ENCODE data around the gene ADH1B.
"Not testable (repeated sequence)": the region's sequence is repeated elsewhere in the genome, so short reads cannot be mapped to it uniquely, and the experiment has no call there.

ADH1B gene

DNA sequence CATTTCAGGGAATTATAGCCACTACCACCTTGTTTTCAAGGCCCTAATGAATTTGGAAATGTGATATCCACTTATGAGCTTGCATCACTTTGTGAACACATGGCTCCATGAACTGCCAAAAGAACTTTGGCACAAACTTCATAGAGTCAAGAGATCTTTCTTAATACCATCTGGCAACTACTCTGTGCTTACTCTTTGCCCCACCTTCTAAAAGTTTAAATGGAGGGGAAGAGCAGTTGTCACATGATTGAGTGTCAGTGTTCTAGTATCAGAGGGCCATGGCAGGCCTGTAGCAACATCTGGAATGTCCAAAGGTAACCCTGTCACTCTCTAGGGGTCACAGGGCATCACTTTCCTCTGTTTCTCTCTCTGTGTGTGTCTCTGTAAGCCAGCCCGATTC is 2.6 kb upstream of the ADH1B start:
- DNase-seq: peak; percentile 88

DNA sequence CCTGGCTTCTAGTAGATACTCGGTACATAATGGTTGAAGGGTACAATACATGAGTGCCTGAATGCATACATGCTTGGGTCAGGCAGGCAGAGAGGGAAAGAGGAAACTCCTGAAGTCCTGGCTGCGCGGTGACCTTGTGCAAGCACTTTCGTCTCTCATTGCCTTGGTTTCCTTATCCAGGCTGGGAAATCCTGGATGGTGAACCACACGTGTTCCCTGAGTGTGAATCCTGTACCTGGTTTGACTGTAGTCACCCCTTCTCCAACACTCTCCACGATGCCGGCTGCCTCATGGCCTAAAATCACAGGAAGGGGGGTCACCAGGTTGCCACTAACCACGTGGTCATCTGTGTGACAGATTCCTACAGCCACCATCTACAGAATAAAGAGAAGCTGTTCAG is 3.4 kb downstream of the ADH1B start:
- DNase-seq: not testable (repeated sequence)

DNA sequence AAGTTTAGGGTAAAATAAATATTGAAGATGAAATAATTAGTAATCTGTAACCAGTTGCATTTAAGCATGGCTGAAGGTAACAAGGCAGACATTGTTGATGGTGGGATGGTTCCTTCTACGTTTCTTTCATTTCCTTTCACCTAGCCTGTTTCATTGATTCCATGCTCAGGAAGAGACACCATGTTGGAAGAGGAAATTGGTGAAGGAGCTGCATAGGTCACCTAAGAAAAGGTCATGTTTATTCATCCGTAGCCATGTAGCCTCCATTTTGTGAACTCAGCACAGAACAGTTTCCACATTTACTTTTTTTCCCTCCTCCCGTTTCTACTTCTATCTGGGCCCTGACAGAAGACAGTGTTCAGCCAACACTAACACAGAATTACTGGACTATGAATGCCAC is 3.8 kb downstream of the ADH1B start:
- no peak for DNase-seq

DNA sequence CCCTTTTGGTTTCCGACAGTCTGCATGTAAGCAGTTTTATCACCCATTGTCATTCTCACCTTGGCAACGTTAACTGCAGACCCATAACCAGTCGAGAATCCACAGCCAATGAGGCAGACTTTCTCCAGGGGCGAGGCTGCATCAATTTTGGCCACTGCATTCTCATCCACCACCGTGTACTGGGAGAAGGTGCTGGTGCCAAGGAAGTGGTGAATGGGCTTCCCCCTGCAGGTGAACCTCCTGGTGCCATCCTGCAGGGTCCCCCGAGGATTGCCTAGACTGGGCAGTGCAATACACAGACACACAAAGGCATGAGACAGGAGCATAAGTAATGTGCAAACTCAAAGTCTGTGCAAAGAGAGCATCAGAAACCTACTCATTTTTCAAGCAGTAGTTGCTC is 5.4 kb downstream of the ADH1B start:
- DNase-seq: no peak

DNA sequence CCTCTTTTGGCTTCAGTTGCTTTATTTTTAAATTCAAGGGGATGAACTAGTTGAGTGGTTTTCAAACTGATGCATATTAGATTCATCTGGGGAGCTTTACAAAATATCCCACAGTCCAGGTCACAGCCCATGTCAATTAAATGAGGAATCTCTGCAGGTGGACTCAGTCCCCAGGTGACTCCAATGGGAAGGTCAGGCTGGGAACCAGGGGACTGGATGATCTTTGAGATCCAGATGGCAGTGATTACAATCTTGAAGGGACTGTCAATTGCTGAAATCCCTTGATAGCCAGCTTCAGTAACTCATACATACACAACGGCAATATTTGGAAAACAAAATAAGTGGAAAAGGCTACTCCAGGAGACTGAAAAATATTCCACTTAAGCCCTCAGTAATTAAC is 7.0 kb downstream of the ADH1B start:
- no peak for DNase-seq

DNA sequence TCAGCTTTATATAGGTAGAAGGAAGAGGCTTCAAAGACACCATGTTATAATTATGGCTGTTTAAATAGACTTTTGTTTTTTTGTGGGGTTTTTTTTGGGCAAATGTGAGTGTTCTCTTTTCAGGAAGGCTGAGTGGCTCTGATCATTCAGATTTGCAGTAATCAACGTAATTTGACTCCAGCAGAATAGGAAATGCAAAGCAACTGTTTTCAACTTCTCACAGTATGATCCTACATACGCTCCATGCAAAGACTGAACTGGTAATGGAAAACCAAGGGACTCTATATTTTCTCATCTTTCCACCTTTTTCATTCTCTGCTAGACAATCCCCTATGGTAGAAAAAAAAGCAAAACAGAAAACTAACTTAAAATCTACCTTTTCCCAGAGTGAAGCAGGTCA is 10.8 kb downstream of the ADH1B start:
- no peak for DNase-seq

DNA sequence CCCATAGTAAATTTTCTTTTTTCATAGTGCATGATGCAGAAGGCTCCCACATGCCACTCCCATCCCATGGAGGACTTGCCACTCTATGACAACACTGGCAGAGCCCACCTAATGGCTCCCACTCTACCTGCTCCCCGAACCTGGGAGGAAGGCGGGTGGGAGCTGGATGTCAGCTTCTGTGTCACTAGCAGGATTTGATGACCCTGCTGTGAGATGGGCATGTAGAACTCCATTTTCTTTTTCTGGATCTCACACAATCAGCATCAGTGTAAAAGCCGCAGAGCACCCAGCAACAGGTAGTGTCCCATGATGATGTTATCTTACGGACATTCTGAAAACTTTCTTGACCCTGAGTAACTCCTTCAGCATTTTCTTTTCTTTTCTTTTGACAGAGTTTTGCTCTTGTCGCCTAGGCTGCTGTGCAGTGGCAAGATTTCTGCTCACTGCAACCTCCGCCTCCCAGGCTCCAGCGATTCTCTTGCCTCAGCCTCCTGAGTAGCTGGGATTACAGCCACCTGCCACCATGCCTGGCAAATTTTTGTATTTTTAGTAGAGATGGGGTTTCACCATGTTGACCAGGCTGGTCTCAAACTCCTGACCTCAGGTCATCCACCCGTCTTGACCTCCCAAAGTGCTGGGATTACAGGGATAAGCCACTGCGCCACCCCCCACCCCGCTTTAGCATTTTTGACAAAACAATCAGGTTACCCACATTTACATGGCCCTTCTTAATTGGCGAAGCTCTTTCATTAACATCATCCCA is 15.4 kb downstream of the ADH1B start:
- no peak for DNase-seq

DNA sequence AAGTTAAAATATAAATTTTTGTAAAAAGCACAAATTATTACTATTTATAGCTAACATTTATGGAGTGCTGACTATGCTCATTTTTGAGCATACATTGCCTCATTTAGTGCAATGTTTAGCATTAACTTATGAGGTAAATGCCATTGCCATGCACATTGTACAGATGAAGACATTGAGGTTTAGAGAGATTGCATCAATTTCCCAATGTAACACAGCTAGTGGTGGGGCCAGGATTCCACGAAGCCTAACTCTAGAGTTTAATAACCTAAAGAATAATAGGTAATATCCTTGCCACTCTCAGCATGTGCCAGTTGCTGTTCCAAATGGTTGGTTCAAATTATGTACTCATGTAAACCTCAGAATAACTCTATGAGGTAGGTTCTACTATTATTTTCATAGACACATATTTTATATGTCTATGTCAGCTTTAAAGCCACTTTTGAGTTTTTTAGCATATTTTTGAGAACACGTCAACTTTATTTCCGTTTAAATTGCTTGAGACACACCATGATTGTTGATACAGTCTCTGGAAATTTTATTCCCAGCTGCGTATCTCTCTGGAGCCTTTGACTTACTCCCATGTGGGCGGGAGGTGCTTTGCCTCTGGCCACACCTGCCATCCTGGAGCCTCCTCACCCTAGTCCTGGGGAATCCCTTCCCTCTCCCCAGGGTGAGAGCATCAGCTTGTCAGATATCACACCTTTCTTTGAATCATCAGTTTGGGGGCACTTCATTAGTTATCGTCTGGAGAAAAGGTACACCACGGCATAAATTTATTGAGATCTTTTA is 19.6 kb downstream of the ADH1B start:
- no peak for DNase-seq

DNA sequence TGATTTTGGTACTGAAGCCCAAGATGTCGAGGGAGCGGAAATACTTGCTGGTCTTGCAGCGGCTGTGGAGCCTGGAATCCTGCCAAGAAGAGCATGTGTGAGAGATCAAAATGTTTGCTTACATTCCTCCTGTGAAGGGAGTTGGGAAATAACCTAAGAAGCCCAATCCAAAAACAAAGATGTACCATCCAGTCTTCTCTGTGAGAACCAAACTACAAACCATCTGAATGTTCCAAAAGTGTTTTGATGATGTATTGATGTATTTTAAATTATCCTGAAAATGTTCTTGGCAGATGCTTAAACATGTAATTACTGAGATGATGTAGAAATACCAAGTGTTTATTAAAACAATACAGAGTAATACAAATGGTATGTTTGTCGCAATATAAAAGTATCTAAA is 20.3 kb downstream of the ADH1B start:
- peak; percentile 53 for DNase-seq

DNA sequence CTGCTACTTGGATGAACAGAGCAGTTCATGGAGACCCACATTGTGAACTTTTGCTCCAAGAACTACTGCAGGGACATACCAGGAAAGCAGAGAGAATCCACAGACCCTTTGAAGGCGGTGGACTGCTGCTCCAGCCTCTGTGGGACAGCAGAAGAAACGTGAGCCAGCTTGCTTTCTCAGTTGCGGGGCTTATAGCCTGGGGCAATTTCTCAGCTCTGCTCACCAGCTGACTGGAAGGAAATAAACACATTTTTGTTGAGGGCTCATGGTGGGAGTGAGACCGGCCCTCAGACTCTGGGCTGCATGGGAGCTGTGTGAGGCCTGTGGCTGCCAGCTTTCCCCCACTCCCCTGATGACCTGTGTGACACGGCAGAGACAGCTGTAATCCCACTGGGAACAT is 27.8 kb downstream of the ADH1B start:
- DNase-seq: no peak

DNA sequence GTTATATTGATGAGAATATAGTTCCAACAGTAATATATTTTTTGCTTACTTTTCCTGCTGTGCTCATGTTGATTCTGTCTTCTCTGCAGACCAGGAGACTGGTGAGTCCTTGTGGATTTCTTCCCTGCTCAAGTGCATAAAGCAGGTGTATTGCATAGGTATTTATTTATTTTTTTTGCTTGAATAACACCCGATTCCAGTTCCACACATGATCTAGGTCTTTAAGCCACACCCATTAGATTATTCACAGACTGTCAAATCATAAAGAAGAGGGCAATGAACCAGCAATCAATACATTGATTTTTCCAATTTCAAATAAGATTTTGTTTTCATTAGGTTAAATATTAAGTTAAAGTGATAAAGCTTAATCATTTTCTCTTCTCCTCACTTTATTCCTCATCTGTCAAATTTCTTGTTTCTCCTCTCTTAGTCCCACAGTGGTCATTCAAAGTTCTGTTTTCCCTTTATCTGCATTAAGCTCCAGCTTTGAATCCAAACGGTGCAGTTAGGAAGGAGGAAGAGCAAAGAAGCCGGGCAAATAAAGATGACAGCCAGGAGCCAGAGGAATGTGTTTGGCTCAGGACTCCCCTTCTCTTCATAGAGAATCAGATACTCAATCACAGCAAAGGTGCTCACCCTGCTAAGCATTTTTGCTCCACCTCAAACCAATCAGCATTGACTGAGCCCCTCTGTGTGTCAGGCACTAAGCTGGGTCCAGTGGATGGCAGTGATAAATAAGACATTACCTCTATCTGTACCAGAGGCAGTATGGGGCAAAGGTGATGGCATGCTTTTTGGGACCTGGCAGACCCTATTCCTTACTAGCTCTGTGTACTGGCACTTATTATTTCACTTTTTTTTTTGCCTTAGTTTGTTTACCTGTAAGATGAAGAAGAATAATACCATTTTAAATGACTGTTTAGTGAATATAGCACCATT is 30.1 kb downstream of the ADH1B start, which contains the start of gene ADH1A:
TSS of gene ADH1A (minus strand) at position 138 of the 939 bp plus-strand sequence. CDS start at position 67, 71 bp downstream.
- DNase-seq: no peak

DNA sequence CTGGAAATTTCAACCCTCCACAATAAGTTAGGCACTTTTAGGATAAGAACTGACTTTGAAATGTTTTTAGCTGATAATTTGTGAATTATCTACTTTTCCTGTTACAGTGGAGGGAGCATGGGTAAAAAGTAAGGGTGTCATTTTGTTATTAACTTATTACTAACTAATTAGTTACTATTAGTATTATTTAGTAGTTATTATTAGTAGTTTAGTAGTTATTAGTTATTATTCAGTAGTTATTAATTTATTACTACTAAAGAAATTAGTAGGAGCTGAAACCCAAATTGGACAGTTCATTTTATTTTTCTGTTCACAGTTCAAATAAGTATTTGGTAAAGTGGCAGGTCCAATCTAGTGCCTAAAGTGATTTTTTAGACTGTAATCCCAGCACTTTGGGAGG is 35.8 kb downstream of the ADH1B start:
- no peak for DNase-seq

DNA sequence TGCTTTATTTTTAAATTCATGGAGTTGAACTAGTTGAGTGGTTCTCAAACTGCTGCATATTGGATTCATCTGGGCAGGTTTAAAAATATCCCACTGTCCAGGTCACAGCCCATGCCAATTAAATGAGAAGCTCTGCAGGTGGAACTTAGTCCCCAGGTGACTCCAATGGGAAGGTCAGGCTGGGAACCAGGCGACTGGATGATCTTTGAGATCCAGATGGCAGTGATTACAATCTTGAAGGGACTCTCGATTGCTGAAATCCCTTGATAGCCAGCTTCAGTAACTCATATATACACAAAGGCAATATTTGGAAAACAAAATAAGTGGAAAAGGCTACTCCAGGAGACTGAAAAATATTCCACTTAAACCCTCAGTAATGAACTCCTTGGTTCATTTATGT is 38.5 kb downstream of the ADH1B start:
- DNase-seq: no peak

DNA sequence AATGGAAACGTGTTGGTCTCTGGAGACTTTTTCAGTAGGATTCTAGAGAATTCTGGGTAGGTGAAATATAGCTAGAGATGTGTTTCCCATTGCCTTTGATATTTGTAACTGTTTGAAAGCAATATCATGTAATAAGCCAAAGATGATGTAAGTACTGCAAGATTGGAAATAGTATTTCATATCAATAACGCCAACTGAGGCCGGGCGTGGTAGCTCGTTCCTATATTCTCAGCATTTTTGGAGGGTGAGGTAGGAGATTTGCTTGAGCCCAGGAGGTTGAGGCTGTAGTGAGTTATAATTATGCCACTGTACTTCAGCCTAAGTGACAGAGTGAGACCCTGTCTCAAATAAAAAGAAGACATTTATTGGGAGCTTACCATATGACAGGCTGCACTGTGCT is 39.9 kb downstream of the ADH1B start:
- DNase-seq: no peak

DNA sequence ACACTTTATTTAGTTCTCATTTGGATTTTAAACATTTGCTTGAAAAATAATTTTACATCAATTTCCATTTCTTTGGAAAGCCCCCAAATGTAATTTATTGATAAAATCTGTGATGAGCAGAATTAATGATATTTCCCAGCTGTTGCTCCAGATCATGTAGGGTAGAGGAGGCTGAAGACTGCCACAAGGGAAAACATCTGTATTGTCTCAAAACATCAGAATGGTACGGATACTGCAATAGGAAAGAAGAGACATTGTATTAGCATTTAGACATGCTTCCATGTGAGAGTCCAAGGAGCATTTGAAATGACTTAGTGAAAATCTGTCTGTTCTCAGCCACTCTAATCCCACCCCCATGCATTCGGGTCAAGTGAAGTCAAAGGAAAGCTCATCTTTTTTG is 44.8 kb downstream of the ADH1B start:
- DNase-seq: no peak

DNA sequence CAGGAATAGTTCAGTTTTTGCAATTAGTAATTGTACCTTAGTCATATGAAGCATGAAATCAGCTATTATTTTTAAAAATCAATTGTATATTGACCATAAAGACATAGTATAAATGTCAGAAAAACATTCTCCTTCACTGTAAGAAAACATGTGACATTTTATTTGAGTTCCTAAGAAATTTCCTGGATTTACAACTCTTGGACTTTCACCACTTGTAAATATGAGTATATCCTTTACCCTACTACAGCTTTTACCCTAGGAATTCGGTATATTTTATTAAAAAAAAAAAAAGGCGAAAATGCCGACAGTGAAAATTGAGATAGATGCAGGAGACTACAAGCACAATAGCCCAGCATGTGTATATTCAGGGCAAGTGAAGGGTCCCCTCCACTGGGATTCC is 45.3 kb downstream of the ADH1B start:
- no peak for DNase-seq

DNA sequence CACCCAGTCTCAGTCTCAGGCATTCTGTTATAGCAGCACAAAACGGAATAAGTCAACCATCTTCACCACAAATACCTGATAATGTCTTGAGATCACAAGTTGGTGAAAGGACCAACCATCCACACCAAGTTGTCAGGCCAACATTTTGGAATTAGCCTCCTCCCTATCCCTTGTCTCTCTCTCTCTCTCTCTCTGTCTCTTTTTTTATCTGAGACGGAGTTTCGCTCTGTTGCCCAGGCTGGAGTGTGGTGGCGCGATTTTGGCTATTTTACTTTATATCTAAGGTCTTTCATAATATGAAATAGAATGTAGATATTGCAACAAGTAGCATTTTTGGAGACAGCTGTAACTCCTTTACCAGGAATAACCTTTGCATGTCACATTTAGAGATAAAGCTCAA is 46.2 kb downstream of the ADH1B start:
- no peak for DNase-seq

DNA sequence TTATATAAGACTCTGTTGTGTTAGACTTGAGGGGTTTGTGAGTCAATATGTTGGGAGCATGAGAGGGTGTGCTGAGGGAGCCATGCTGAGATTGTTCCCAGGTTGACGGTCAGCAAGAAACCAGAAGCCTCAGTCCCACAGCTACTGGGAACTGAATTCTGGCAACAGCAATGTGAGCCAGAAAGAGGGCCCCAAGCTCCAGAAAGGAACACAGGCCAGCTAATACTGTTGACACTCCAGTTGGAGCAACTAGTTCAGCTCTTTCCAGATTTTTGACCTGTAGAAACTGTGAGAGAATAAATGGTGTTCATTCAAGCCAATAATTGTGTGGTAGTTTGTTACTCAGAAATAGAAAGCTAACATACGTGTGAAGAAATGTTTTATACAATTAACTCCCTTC is 47.5 kb downstream of the ADH1B start:
- no peak for DNase-seq

DNA sequence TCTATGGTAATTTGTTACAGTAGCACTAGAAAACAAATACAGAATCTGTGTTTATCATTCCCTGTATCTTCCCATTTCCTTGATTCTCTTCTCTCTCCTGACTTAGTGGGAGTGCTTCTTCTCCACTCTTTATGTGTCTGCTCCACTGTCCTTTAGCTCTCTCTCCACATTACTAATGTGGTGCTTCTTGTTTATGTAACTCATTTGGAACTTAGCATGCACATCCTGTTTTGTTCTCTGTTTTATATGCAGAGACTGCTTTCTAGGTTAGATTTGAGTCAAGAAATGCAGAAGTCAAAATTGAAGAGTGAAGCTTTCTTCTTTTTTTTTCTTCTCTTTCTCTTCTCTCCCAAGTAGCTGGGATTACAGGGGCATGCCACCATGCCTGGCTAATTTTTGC is 56.3 kb downstream of the ADH1B start:
- DNase-seq: no peak
